ENCODE results near the gene ZNF543. TPM values are rescaled to one million over a fixed set of nuclear protein-coding genes. Genes with fewer than 3 reads are reported as not detected.

ZNF543 gene
- polyA plus RNA-seq, 2 donors: 1.4 to 2.6 TPM

DNA sequence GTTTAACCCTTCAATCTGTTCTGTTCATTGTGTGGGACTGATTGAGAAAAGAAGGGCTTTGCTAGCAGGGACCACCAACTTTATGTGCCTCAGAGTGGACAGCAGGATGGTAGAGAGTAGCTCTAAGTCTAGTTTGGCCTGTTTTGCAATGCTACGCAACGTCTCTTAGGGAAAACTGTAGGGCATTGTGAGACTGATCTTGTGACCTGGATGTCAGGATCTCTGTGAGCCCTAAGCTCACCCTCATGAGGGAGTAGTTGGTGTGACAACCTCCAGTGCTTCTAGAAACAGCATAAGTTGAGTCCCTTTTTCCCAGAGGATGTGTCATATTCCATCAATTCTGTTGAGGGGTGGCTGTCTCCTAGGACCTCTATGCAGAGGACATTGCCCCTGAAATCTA lies 9.5 kb upstream of the ZNF543 start:
- Histone ChIP-seq H3K27ac (ENCODE audit: low read depth in 2 of 2, low read length in 1 of 2) (no peak overlapping the region), H3K4me1 (ENCODE audit: control insufficient read depth in 2 of 2, insufficient read depth in 2 of 2, low read length in 1 of 2) (no peaks in the 10 kb centered on the region), H3K27me3 (ENCODE audit: control insufficient read depth in 1 of 2, insufficient read depth in 2 of 2, low read length in 2 of 2) (no peaks in the 10 kb centered on the region), H3K36me3 (ENCODE audit: control insufficient read depth in 2 of 2, insufficient read depth in 2 of 2, low read length in 1 of 2) (no peaks in the 10 kb centered on the region), H3K9me3 (ENCODE audit: control insufficient read depth in 2 of 2, insufficient read depth in 1 of 2, low read depth in 1 of 2, low read length in 1 of 2) (no peaks in the 10 kb centered on the region), H3K4me3 (ENCODE audit: low read depth in 1 of 2, low read length in 2 of 2) (no peak overlapping the region)
- WGBS, 2 donors: 72 to 79% methylated on average over 2 of the region's 2 CpGs

- 67 to 77% methylated on average over 4 of the region's 4 CpGs for WGBS, 2 donors
- peaks cover 0 to 2% of the 10 kb centered on the region in 2 donors for H3K4me1 ChIP-seq (ENCODE audit: control insufficient read depth in 2 of 2, insufficient read depth in 2 of 2, low read length in 1 of 2)
- no peaks in the 10 kb centered on the region for H3K36me3 ChIP-seq (ENCODE audit: control insufficient read depth in 2 of 2, insufficient read depth in 2 of 2, low read length in 1 of 2)
- no peak overlapping the region for H3K4me3 ChIP-seq (ENCODE audit: low read depth in 1 of 2, low read length in 2 of 2)
- H3K27me3 ChIP-seq (ENCODE audit: control insufficient read depth in 1 of 2, insufficient read depth in 2 of 2, low read length in 2 of 2): no peaks in the 10 kb centered on the region
- H3K27ac ChIP-seq (ENCODE audit: low read depth in 2 of 2, low read length in 1 of 2): no peak overlapping the region
- peaks cover 0 to 3% of the 10 kb centered on the region in 2 donors for H3K9me3 ChIP-seq (ENCODE audit: control insufficient read depth in 2 of 2, insufficient read depth in 1 of 2, low read depth in 1 of 2, low read length in 1 of 2)
Observed at GRCh38 chr19:57314146-57314545, 6.1 kb upstream of the ZNF543 start.

- no peak overlapping the region for H3K4me3 ChIP-seq (ENCODE audit: low read depth in 1 of 2, low read length in 2 of 2)
Observed at GRCh38 chr19:57317503-57317902, 2.8 kb upstream of the ZNF543 start.

DNA sequence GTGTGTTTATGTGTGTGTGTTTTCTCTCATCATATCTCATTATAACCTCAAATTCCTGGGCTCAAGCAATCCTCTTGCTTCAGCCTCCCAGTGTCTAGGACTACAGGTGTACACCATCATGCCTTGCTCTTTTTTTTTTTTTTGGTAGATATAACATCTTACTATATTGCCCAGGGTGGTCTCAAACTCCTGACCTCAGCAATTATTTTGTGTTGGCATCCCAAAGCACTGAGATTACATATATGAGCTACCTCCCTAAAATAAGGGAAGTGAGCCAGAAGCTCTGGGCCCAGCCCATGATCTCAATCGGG lies 448 bp upstream of the ZNF543 start:
- 0% methylated on average over 1 of the region's 1 CpG for WGBS, 2 donors
- H3K4me1 ChIP-seq (ENCODE audit: control insufficient read depth in 2 of 2, insufficient read depth in 2 of 2, low read length in 1 of 2): peaks cover 2% of the 10 kb centered on the region in 2 donors
- no peaks in the 10 kb centered on the region for H3K27me3 ChIP-seq (ENCODE audit: control insufficient read depth in 1 of 2, insufficient read depth in 2 of 2, low read length in 2 of 2)
- H3K27ac ChIP-seq (ENCODE audit: low read depth in 2 of 2, low read length in 1 of 2): peak overlapping the region; percentile 91 to 95
- H3K4me3 ChIP-seq (ENCODE audit: low read depth in 1 of 2, low read length in 2 of 2): peak overlapping the region; percentile 80 to 85
- peaks cover 0 to 10% of the 10 kb centered on the region in 2 donors for H3K36me3 ChIP-seq (ENCODE audit: control insufficient read depth in 2 of 2, insufficient read depth in 2 of 2, low read length in 1 of 2)
- H3K9me3 ChIP-seq (ENCODE audit: control insufficient read depth in 2 of 2, insufficient read depth in 1 of 2, low read depth in 1 of 2, low read length in 1 of 2): peaks cover 0 to 3% of the 10 kb centered on the region in 2 donors

More at GRCh38 chr19:57317503-57317902, 2.8 kb upstream of the ZNF543 start:
- 26 to 33% methylated on average over 29 of the region's 29 CpGs for WGBS, 2 donors
- H3K4me1 ChIP-seq (ENCODE audit: control insufficient read depth in 2 of 2, insufficient read depth in 2 of 2, low read length in 1 of 2): peaks cover 2% of the 10 kb centered on the region in 2 donors
- no peaks in the 10 kb centered on the region for H3K27me3 ChIP-seq (ENCODE audit: control insufficient read depth in 1 of 2, insufficient read depth in 2 of 2, low read length in 2 of 2)
- no peaks in the 10 kb centered on the region for H3K36me3 ChIP-seq (ENCODE audit: control insufficient read depth in 2 of 2, insufficient read depth in 2 of 2, low read length in 1 of 2)
- peaks cover 0 to 3% of the 10 kb centered on the region in 2 donors for H3K9me3 ChIP-seq (ENCODE audit: control insufficient read depth in 2 of 2, insufficient read depth in 1 of 2, low read depth in 1 of 2, low read length in 1 of 2)
- H3K27ac ChIP-seq (ENCODE audit: low read depth in 2 of 2, low read length in 1 of 2): no peak overlapping the region

DNA sequence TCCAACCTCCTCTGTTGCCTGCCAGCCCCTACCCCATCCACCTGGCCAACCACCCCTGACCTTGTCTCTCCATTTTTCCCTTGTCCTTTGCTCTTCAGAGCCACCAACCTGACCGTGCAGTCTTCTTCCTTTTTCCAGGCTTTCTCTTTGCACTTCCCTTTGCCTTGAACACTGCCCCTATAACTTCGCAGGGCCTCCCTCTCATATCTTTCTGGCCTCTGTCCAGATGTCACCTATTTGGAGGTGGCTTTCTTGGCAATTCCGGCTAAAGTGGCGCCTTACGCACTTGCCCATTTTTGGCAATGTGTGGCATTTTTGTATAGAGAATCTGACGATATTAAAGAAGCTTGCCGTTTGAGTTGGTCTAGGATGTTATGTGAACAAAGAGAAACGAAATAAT lies 844 bp downstream of the ZNF543 start:
- Histone ChIP-seq H3K4me3 (ENCODE audit: low read depth in 1 of 2, low read length in 2 of 2) (peak overlapping the region; percentile 80 to 85), H3K27me3 (ENCODE audit: control insufficient read depth in 1 of 2, insufficient read depth in 2 of 2, low read length in 2 of 2) (no peaks in the 10 kb centered on the region), H3K9me3 (ENCODE audit: control insufficient read depth in 2 of 2, insufficient read depth in 1 of 2, low read depth in 1 of 2, low read length in 1 of 2) (peaks cover 0 to 3% of the 10 kb centered on the region in 2 donors), H3K27ac (ENCODE audit: low read depth in 2 of 2, low read length in 1 of 2) (peak overlapping the region in 1 of 2 donors; percentile 85), H3K4me1 (ENCODE audit: control insufficient read depth in 2 of 2, insufficient read depth in 2 of 2, low read length in 1 of 2) (peaks cover 2% of the 10 kb centered on the region in 2 donors), H3K36me3 (ENCODE audit: control insufficient read depth in 2 of 2, insufficient read depth in 2 of 2, low read length in 1 of 2) (peaks cover 2 to 18% of the 10 kb centered on the region in 2 donors)
- 28 to 33% methylated on average over 8 of the region's 8 CpGs for WGBS, 2 donors

- WGBS, 2 donors: 66 to 71% methylated on average over 3 of the region's 3 CpGs
- peaks cover 0 to 3% of the 10 kb centered on the region in 2 donors for H3K9me3 ChIP-seq (ENCODE audit: control insufficient read depth in 2 of 2, insufficient read depth in 1 of 2, low read depth in 1 of 2, low read length in 1 of 2)
- H3K4me3 ChIP-seq (ENCODE audit: low read depth in 1 of 2, low read length in 2 of 2): peak overlapping the region in 1 of 2 donors; percentile 85
- H3K4me1 ChIP-seq (ENCODE audit: control insufficient read depth in 2 of 2, insufficient read depth in 2 of 2, low read length in 1 of 2): peaks cover 2% of the 10 kb centered on the region in 2 donors
- no peaks in the 10 kb centered on the region for H3K27me3 ChIP-seq (ENCODE audit: control insufficient read depth in 1 of 2, insufficient read depth in 2 of 2, low read length in 2 of 2)
- H3K27ac ChIP-seq (ENCODE audit: low read depth in 2 of 2, low read length in 1 of 2): no peak overlapping the region
- peaks cover 6 to 23% of the 10 kb centered on the region in 2 donors for H3K36me3 ChIP-seq (ENCODE audit: control insufficient read depth in 2 of 2, insufficient read depth in 2 of 2, low read length in 1 of 2)
Observed at GRCh38 chr19:57321751-57322150, 1.5 kb downstream of the ZNF543 start.

- peaks cover 0 to 14% of the 10 kb centered on the region in 2 donors for H3K9me3 ChIP-seq (ENCODE audit: control insufficient read depth in 2 of 2, insufficient read depth in 1 of 2, low read depth in 1 of 2, low read length in 1 of 2)
Observed at GRCh38 chr19:57324992-57325391, 4.7 kb downstream of the ZNF543 start.

DNA sequence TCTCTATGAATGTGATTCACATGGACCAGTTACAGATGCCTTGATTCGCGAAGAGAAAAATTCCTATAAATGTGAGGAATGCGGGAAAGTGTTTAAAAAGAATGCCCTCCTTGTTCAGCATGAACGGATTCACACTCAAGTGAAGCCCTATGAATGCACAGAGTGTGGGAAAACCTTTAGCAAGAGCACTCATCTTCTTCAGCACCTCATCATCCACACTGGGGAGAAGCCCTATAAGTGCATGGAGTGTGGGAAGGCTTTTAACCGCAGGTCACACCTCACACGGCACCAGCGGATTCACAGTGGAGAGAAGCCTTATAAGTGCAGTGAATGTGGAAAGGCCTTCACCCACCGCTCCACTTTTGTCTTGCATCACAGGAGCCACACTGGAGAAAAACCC lies 7.7 kb downstream of the ZNF543 start:
- Histone ChIP-seq H3K27me3 (ENCODE audit: control insufficient read depth in 1 of 2, insufficient read depth in 2 of 2, low read length in 2 of 2) (no peaks in the 10 kb centered on the region), H3K4me3 (ENCODE audit: low read depth in 1 of 2, low read length in 2 of 2) (no peak overlapping the region), H3K36me3 (ENCODE audit: control insufficient read depth in 2 of 2, insufficient read depth in 2 of 2, low read length in 1 of 2) (peaks cover 21 to 40% of the 10 kb centered on the region in 2 donors), H3K4me1 (ENCODE audit: control insufficient read depth in 2 of 2, insufficient read depth in 2 of 2, low read length in 1 of 2) (no peaks in the 10 kb centered on the region), H3K9me3 (ENCODE audit: control insufficient read depth in 2 of 2, insufficient read depth in 1 of 2, low read depth in 1 of 2, low read length in 1 of 2) (peaks cover 0 to 14% of the 10 kb centered on the region in 2 donors), H3K27ac (ENCODE audit: low read depth in 2 of 2, low read length in 1 of 2) (no peak overlapping the region)
- 95 to 97% methylated on average over 8 of the region's 8 CpGs for WGBS, 2 donors

More at GRCh38 chr19:57324992-57325391, 4.7 kb downstream of the ZNF543 start:
- Histone ChIP-seq H3K27ac (ENCODE audit: low read depth in 2 of 2, low read length in 1 of 2) (no peak overlapping the region), H3K4me1 (ENCODE audit: control insufficient read depth in 2 of 2, insufficient read depth in 2 of 2, low read length in 1 of 2) (peaks cover 0 to 2% of the 10 kb centered on the region in 2 donors), H3K36me3 (ENCODE audit: control insufficient read depth in 2 of 2, insufficient read depth in 2 of 2, low read length in 1 of 2) (peaks cover 21 to 40% of the 10 kb centered on the region in 2 donors), H3K4me3 (ENCODE audit: low read depth in 1 of 2, low read length in 2 of 2) (no peak overlapping the region), H3K27me3 (ENCODE audit: control insufficient read depth in 1 of 2, insufficient read depth in 2 of 2, low read length in 2 of 2) (no peaks in the 10 kb centered on the region)

DNA sequence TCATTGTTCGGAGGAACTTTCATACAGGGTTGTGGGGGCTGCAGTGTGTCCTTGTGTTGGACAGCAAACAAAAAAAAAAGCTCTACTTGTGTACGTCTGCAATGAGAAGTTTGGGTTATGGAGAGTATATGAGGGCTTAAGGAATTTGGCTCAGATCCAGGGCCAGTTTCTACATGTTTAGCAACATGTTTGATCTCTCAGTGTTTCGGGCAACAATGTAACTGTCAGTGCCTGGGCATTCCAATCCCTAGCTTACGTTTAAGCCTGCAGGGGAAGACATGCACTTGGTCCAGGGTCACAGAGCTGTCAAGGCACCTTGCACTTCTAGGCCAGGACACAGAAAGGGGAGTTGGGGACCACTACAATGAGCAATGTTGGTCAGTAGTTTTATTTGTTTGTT lies 13.9 kb downstream of the ZNF543 start:
- H3K9me3 ChIP-seq (ENCODE audit: control insufficient read depth in 2 of 2, insufficient read depth in 1 of 2, low read depth in 1 of 2, low read length in 1 of 2): no peaks in the 10 kb centered on the region

DNA sequence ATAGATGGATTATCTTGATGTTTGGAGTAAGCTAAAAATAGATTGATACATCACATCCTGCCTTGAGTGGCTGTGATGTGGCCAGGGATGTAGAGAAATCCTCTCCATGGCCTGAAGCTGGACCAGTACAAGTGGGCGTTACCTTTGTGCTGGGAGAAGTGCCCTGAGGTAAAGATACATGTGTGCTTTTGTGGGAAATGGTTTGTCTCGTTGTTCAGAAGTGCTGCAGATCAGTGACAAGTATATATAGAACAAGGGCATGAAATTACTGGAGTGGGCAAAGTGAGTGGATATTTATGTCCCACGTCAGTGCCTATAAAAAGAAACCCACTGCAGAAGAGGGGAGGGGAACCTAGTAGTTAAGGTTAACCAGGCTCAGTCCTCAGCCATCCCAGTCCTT lies 18.6 kb downstream of the ZNF543 start:
- H3K4me3 ChIP-seq (ENCODE audit: low read depth in 1 of 2, low read length in 2 of 2): no peak overlapping the region
- H3K27ac ChIP-seq (ENCODE audit: low read depth in 2 of 2, low read length in 1 of 2): no peak overlapping the region
- no peaks in the 10 kb centered on the region for H3K36me3 ChIP-seq (ENCODE audit: control insufficient read depth in 2 of 2, insufficient read depth in 2 of 2, low read length in 1 of 2)
- WGBS, 2 donors: 46 to 52% methylated on average over 3 of the region's 3 CpGs
- H3K4me1 ChIP-seq (ENCODE audit: control insufficient read depth in 2 of 2, insufficient read depth in 2 of 2, low read length in 1 of 2): no peaks in the 10 kb centered on the region
- no peaks in the 10 kb centered on the region for H3K9me3 ChIP-seq (ENCODE audit: control insufficient read depth in 2 of 2, insufficient read depth in 1 of 2, low read depth in 1 of 2, low read length in 1 of 2)
- H3K27me3 ChIP-seq (ENCODE audit: control insufficient read depth in 1 of 2, insufficient read depth in 2 of 2, low read length in 2 of 2): no peaks in the 10 kb centered on the region

More for the DNA sequence above, 13.9 kb downstream of the ZNF543 start:
- 51 to 62% methylated on average over 4 of the region's 4 CpGs for WGBS, 2 donors
- Histone ChIP-seq H3K36me3 (ENCODE audit: control insufficient read depth in 2 of 2, insufficient read depth in 2 of 2, low read length in 1 of 2) (no peaks in the 10 kb centered on the region), H3K4me3 (ENCODE audit: low read depth in 1 of 2, low read length in 2 of 2) (no peak overlapping the region), H3K27ac (ENCODE audit: low read depth in 2 of 2, low read length in 1 of 2) (no peak overlapping the region), H3K4me1 (ENCODE audit: control insufficient read depth in 2 of 2, insufficient read depth in 2 of 2, low read length in 1 of 2) (no peaks in the 10 kb centered on the region), H3K27me3 (ENCODE audit: control insufficient read depth in 1 of 2, insufficient read depth in 2 of 2, low read length in 2 of 2) (no peaks in the 10 kb centered on the region)
